Measurements from ENCODE around the gene SLC10A7. TPM values are rescaled to one million over a fixed set of nuclear protein-coding genes. Genes with fewer than 3 reads are reported as not detected.

Gene SLC10A7
- total RNA-seq, 1 experiment from 2014 or later: 3.9 TPM

DNA sequence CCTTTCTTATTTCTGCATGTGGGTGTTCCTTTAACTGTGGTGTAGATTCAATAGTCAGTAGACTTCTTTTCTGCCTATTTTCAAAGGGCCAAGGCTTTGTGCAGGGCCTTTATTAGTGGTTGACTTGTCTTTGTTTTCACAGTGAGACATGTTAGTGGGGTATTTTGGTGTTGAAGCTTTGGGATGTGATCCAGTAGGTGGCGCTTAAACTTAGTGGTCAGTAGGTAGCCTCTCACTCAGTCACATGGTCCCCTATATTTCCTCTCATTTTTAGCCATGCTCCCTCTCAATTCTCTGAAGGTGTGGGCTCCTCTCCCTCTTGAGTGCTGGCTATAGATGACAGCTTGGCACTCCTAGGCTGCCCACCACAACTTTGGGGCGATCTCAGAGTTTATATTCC lies 23.4 kb upstream of the SLC10A7 start:
- no peaks in the 10 kb centered on the region for H3K36me3 Mint-ChIP-seq (ENCODE audit: insufficient read depth in 1 of 3, low read depth in 3 of 3)
- Histone ChIP-seq H3K27me3 (ENCODE audit: insufficient read depth, low read length) (no peaks in the 10 kb centered on the region), H4K5ac (ENCODE audit: insufficient read length, low read depth, low read length) (no peak overlapping the region), H3K9ac (ENCODE audit: extremely low read depth, insufficient read length, low read length) (no peak overlapping the region), H3K23me2 (ENCODE audit: insufficient read length, low read depth, low read length, poor library complexity, severe bottlenecking) (no peaks in the 10 kb centered on the region), H2BK20ac (ENCODE audit: low read depth, low read length, poor library complexity, severe bottlenecking) (no peak overlapping the region), H3K27ac (ENCODE audit: insufficient read length, low read depth, low read length) (no peak overlapping the region), H3K9me3 (ENCODE audit: control insufficient read depth, low read depth, low read length) (no peaks in the 10 kb centered on the region), H3K56ac (ENCODE audit: insufficient read length, low read depth, low read length) (no peak overlapping the region), H3K4me1 (ENCODE audit: insufficient read depth, low read length) (no peaks in the 10 kb centered on the region), H4K8ac (replicated peaks; ENCODE audit: insufficient read length, low read depth, low read length) (no peak overlapping the region), H2AK5ac (ENCODE audit: insufficient read length, low read length) (no peak overlapping the region), H3K4ac (ENCODE audit: low read depth, low read length) (no peak overlapping the region), H2BK15ac (ENCODE audit: low read depth, low read length) (no peak overlapping the region), H2BK5ac (ENCODE audit: insufficient read length, low read length) (no peak overlapping the region), H3K4me2 (ENCODE audit: insufficient read depth, insufficient read length, low read length) (no peak overlapping the region), H3K79me1 (ENCODE audit: insufficient read depth, low read depth, low read length, poor library complexity, severe bottlenecking) (no peaks in the 10 kb centered on the region), H3K14ac (ENCODE audit: insufficient read depth, low read length) (no peak overlapping the region), H3K18ac (ENCODE audit: insufficient read length, low read depth, low read length) (no peak overlapping the region), H2BK120ac (ENCODE audit: low read depth, low read length, poor library complexity, severe bottlenecking) (no peak overlapping the region), H2BK12ac (ENCODE audit: insufficient read length, low read depth, low read length) (no peak overlapping the region), H4K91ac (ENCODE audit: insufficient read length, low read depth, low read length) (no peak overlapping the region), H3K79me2 (ENCODE audit: insufficient read depth, low read length) (no peaks in the 10 kb centered on the region), H3T11ph (ENCODE audit: low read length) (no peak overlapping the region), H4K20me1 (ENCODE audit: control insufficient read depth, insufficient read depth, insufficient read length) (no peaks in the 10 kb centered on the region), H3K23ac (ENCODE audit: insufficient read length, low read depth, low read length) (no peak overlapping the region), H2AFZ (ENCODE audit: low read length) (no peak overlapping the region)
- H3K27ac Mint-ChIP-seq: no peak overlapping the region
- no peaks in the 10 kb centered on the region; a peak in 2 of 5 replicates for H3K9me3 Mint-ChIP-seq
- peaks cover 0 to 2% of the 10 kb centered on the region in 2 experiments; a peak in 1 of 4 replicates for H3K4me1 Mint-ChIP-seq
- H3K4me3 Mint-ChIP-seq: no peak overlapping the region
- peak; percentile 67 for TF ChIP-seq CTCF (conservative IDR thresholded peaks at IDR 0.05)
- WGBS (ENCODE audit: extremely low coverage, insufficient read length, low lambda C conversion rate): no CpG with 5 or more reads among the region's 2 CpGs
- DNase-seq: peak; percentile 44
- H3K27me3 Mint-ChIP-seq (ENCODE audit: low read depth): peaks cover 7% of the 10 kb centered on the region
